HL-60 (cell line): ENCODE results near the gene PLD6.
A peak's percentile ranks its signal among the peaks of the same experiment; 100 is the strongest.

Experiments
- DNase-seq, 2 experiments: peaks; one replicate each; pipeline ENCODE4 v3.0.0-alpha.2; 2010 to 2020; ENCODE audit warnings: low read depth in 1 of 2, low spot score in 1 of 2
- H3K27ac ChIP-seq: fragments of 250-450 bp; sonication (Bioruptor Pico); replicated peaks from 2 replicates; pipeline ENCODE4 v1.5.1; 2020; ENCODE audit warnings: mild to moderate bottlenecking, moderate library complexity
- H3K27me3 ChIP-seq: fragments of 250-450 bp; sonication (Bioruptor Pico); 2 replicates; pipeline ENCODE4 v1.5.1; 2021; ENCODE audit warnings: mild to moderate bottlenecking, moderate library complexity; ENCODE audit not compliant: insufficient read depth, poor library complexity, severe bottlenecking
- H3K4me3 ChIP-seq: replicated peaks from 2 replicates; pipeline ENCODE4 v1.5.1; 2011; ENCODE audit warnings: mild to moderate bottlenecking, control low read depth, low read length; ENCODE audit not compliant: insufficient read depth
- GABPA ChIP-seq: IDR thresholded peaks from 2 replicates; pipeline ENCODE4 v1.6.1; 2012; ENCODE audit warnings: low read depth
- POLR2AphosphoS5 ChIP-seq: IDR thresholded peaks from 2 replicates; pipeline ENCODE4 v1.6.1; 2012; ENCODE audit warnings: low read depth
- SPI1 ChIP-seq: IDR thresholded peaks from 2 replicates; pipeline ENCODE4 v1.6.1; 2012; ENCODE audit warnings: low read depth, mild to moderate bottlenecking, borderline replicate concordance
- TF ChIP-seq, protein P1 (sequence below): IDR thresholded peaks from 2 replicates; pipeline ENCODE4 v1.6.1; 2012; ENCODE audit warnings: low read depth; ENCODE audit not compliant: insufficient replicate concordance
- TF ChIP-seq, protein P2 (sequence below): IDR thresholded peaks from one replicate; pipeline ENCODE4 v1.5.1; 2011; ENCODE audit warnings: low read length, control low read depth, inconsistent platforms; ENCODE audit not compliant: insufficient read depth

Gene PLD6

DNA sequence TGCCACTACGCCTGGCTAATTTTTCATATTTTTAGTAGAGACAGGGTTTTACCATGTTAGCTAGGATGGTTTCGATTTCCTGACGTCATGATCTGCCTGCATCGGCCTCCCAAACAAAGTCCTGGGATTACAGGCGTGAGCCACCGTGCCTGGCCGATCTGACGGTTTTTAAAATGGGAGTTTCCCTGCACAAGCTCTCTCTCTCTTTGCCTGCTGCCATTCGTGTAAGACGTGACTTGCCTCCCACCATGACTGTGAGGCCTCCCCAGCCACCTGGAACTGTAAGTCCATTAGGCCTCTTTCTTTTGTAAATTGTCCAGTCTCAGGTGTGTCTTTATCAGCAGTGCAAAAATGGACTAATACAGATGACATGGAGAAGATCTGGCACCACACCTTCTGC, 35.5 kb upstream of the PLD6 start:
- no peak for TF ChIP-seq POLR2AphosphoS5
- TF ChIP-seq SPI1 = no peak
- TF ChIP-seq GABPA = no peak
- TF ChIP-seq, protein P1, sequence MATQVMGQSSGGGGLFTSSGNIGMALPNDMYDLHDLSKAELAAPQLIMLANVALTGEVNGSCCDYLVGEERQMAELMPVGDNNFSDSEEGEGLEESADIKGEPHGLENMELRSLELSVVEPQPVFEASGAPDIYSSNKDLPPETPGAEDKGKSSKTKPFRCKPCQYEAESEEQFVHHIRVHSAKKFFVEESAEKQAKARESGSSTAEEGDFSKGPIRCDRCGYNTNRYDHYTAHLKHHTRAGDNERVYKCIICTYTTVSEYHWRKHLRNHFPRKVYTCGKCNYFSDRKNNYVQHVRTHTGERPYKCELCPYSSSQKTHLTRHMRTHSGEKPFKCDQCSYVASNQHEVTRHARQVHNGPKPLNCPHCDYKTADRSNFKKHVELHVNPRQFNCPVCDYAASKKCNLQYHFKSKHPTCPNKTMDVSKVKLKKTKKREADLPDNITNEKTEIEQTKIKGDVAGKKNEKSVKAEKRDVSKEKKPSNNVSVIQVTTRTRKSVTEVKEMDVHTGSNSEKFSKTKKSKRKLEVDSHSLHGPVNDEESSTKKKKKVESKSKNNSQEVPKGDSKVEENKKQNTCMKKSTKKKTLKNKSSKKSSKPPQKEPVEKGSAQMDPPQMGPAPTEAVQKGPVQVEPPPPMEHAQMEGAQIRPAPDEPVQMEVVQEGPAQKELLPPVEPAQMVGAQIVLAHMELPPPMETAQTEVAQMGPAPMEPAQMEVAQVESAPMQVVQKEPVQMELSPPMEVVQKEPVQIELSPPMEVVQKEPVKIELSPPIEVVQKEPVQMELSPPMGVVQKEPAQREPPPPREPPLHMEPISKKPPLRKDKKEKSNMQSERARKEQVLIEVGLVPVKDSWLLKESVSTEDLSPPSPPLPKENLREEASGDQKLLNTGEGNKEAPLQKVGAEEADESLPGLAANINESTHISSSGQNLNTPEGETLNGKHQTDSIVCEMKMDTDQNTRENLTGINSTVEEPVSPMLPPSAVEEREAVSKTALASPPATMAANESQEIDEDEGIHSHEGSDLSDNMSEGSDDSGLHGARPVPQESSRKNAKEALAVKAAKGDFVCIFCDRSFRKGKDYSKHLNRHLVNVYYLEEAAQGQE = no peak
- TF ChIP-seq, protein P2, sequence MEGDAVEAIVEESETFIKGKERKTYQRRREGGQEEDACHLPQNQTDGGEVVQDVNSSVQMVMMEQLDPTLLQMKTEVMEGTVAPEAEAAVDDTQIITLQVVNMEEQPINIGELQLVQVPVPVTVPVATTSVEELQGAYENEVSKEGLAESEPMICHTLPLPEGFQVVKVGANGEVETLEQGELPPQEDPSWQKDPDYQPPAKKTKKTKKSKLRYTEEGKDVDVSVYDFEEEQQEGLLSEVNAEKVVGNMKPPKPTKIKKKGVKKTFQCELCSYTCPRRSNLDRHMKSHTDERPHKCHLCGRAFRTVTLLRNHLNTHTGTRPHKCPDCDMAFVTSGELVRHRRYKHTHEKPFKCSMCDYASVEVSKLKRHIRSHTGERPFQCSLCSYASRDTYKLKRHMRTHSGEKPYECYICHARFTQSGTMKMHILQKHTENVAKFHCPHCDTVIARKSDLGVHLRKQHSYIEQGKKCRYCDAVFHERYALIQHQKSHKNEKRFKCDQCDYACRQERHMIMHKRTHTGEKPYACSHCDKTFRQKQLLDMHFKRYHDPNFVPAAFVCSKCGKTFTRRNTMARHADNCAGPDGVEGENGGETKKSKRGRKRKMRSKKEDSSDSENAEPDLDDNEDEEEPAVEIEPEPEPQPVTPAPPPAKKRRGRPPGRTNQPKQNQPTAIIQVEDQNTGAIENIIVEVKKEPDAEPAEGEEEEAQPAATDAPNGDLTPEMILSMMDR = no peak
- no peaks in the 10 kb centered on the region for H3K27me3 ChIP-seq
- no peak overlapping the region for H3K4me3 ChIP-seq
- no peak for DNase-seq
- no peak overlapping the region for H3K27ac ChIP-seq

DNA sequence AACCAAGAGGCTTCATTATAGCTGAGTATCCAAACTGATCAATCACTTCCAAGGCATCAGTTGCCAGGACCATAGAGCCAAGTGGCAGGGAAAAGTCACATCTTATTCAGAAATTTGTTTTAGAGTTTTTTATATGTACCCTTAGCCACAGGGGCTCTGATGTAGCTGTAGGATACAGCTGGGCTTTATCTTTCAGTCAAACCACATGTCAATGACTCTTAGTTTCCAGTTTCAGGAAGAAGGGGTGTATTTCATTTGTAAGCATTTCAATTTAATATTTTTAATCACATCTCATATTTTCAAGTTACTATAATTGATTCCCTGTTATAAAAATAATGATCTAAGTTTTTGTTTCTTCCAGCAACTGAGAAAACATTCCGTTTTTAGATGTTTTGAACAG, 33.7 kb upstream of the PLD6 start:
- TF ChIP-seq, protein P1 = no peak
- TF ChIP-seq SPI1 = no peak
- no peak for TF ChIP-seq GABPA
- TF ChIP-seq, protein P2 = no peak
- no peak for TF ChIP-seq POLR2AphosphoS5
- H3K27ac ChIP-seq = no peak overlapping the region
- DNase-seq = no peak
- no peak overlapping the region for H3K4me3 ChIP-seq
- no peaks in the 10 kb centered on the region for H3K27me3 ChIP-seq

DNA sequence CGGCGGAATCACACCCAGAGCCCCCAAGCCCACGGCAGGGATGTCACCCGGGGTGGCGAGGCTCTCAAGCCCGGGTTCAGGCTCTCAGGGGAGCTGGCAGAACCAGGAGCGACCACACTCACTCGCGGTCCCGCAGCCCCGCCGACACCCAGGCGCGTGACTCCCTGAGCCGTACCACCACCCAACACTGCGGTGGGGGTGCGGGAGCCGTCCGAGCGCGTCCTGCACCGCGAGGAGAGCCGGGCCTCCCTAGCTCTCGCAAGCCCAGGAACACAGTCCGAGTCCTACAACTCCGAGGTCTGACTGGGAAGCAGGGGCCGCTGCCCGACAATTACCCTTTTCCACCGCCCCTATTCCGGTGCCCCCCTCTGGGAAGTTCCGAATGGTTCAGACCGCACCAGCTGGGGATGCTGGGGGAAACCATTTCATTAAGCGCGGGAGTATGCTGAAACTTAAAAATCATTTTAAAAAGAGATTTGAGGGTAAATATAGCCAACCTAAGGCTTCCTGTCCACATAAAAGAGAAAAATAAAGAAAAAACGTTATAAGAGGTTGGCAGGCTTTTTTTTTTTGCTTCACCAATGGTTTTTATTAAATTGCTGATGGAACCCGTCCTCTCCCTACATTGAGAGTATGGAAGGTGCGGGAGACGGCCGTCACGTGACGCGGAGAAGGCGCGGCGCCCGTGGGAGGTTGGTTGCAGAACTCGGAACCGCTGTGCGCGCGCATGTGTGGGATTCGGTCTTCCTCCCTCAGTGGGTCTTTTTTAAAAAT, 31.1 kb upstream of the PLD6 start, which contains the start of gene FLCN:
TSS of gene FLCN (minus strand) at position 143 of the 774 bp plus-strand sequence. CDS start 9,031 bp downstream, outside the sequence.
- H3K4me3 ChIP-seq = peak within 1 kb of the TSS; percentile 92
- H3K27ac ChIP-seq = peak within 1 kb of the TSS; percentile 100
- DNase-seq = peak; percentile 52 to 74
- no peaks in the 10 kb centered on the region for H3K27me3 ChIP-seq
- TF ChIP-seq GABPA = no peak
- TF ChIP-seq POLR2AphosphoS5 = peak; percentile 46; the same call in 1 of the 2 replicates

DNA sequence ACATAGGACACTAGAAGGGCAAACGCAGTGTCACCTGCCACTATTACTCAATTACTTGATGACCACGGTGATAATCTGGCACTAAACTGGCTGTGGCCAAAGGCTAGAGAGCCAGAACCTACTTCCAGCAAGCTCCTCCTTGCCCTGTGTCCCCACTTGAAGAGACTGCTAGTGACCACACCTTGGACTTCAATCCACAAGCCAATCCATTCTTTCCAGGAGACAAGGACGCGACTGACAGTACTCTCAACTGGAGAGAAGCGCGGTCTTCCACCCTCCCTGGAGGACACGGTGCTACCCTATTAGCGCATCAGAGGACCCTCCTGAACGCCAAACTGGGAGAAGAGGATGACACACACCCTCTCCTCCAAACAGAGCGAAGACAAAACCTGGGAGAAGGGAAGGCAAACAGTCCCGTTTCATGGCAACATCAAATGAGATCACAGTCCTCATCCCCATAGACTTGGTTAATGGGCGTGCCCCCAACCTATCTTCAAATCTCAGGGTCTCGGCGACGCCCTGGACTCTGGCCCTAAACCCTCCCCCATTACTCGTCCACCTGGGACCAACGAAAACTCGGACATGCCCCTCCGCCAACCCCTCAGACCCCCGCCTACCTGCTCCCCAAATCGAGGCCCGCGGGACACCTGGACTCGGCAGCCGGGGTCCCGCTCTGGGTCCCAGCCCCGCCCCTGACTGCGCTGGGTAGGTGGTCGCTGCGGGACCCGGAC, 30.3 kb upstream of the PLD6 start:
- Histone ChIP-seq H3K27ac (peak overlapping the region; percentile 100), H3K27me3 (no peaks in the 10 kb centered on the region), H3K4me3 (peak overlapping the region; percentile 92)
- peak in 1 of 2 experiments; percentile 5 for DNase-seq
- TF ChIP-seq, protein P1 = no peak
- TF ChIP-seq GABPA (no peak), POLR2AphosphoS5 (no peak), SPI1 (no peak)
- TF ChIP-seq, protein P2 = no peak
